Type B pancreatic cell (in vitro differentiated cells): ENCODE results near the gene UNC13A. TPM values are rescaled to one million over a fixed set of nuclear protein-coding genes. Genes with fewer than 3 reads are reported as not detected.

Experiments
- DNase-seq: peaks from one replicate; pipeline ENCODE4 v3.0.0; 2021; ENCODE audit warnings: mixed read lengths; ENCODE audit not compliant: unreplicated experiment; ENCODE audit errors: extremely low spot score
- H3K27ac Mint-ChIP-seq: 2 replicates; pipeline ENCODE4 v1.8.0; 2021; ENCODE audit warnings: mild to moderate bottlenecking, mixed read lengths
- H3K27me3 Mint-ChIP-seq: 2 replicates; pipeline ENCODE4 v1.8.0; 2021; ENCODE audit warnings: mixed read lengths
- H3K36me3 Mint-ChIP-seq: 2 replicates; pipeline ENCODE4 v1.8.0; 2021; ENCODE audit warnings: mixed read lengths
- H3K4me1 Mint-ChIP-seq: one replicate; pipeline ENCODE4 v1.8.0; 2021; ENCODE audit warnings: mixed read lengths; ENCODE audit not compliant: unreplicated experiment
- H3K4me3 Mint-ChIP-seq: 2 replicates; pipeline ENCODE4 v1.8.0; 2021; ENCODE audit warnings: mild to moderate bottlenecking, mixed read lengths
- H3K9me3 Mint-ChIP-seq: 2 replicates; pipeline ENCODE4 v1.8.0; 2021; ENCODE audit warnings: mixed read lengths
- CTCF ChIP-seq: fragments of 200-600 bp; sonication (generic); conservative IDR thresholded peaks from 2 replicates; pipeline ENCODE4 v1.5.0; 2021; ENCODE audit warnings: antibody characterized with exemption, mild to moderate bottlenecking
- total RNA-seq: library from RNA; stranded (reverse); gene quantifications from 2 replicates; pipeline ENCODE4 v1.2.1, GENCODE V29; 2021; ENCODE audit warnings: low replicate concordance

The UNC13A gene
- total RNA-seq, 1 donor from 2014 or later: 4.3 TPM

GRCh38 chr19:17665058-17665457 is 23.1 kb downstream of the UNC13A start:
- H3K9me3 Mint-ChIP-seq: no peaks in the 10 kb centered on the region
- H3K27me3 Mint-ChIP-seq: peaks cover 10% of the 10 kb centered on the region
- no peak overlapping the region for H3K4me3 Mint-ChIP-seq
- TF ChIP-seq CTCF: no peak
- no peaks in the 10 kb centered on the region for H3K36me3 Mint-ChIP-seq
- DNase-seq: no peak
- no peak overlapping the region for H3K27ac Mint-ChIP-seq
- no peaks in the 10 kb centered on the region for H3K4me1 Mint-ChIP-seq

GRCh38 chr19:17659996-17660395 is 28.2 kb downstream of the UNC13A start:
- Mint-ChIP-seq H3K9me3 (no peaks in the 10 kb centered on the region), H3K27me3 (peaks cover 3% of the 10 kb centered on the region), H3K4me1 (no peaks in the 10 kb centered on the region), H3K27ac (no peak overlapping the region), H3K4me3 (no peak overlapping the region), H3K36me3 (no peaks in the 10 kb centered on the region)
- DNase-seq: no peak
- no peak for TF ChIP-seq CTCF

- no peak for TF ChIP-seq CTCF
- Mint-ChIP-seq H3K27ac (no peak overlapping the region), H3K4me3 (no peak overlapping the region), H3K36me3 (no peaks in the 10 kb centered on the region), H3K4me1 (no peaks in the 10 kb centered on the region), H3K9me3 (no peaks in the 10 kb centered on the region), H3K27me3 (peaks cover 3% of the 10 kb centered on the region)
- DNase-seq: no peak
These were observed 29.5 kb downstream of the UNC13A start for GRCh38 chr19:17658666-17659065.

- Mint-ChIP-seq H3K27ac (no peak overlapping the region), H3K36me3 (no peaks in the 10 kb centered on the region), H3K9me3 (no peaks in the 10 kb centered on the region), H3K4me3 (no peak overlapping the region), H3K4me1 (no peaks in the 10 kb centered on the region), H3K27me3 (peaks cover 3% of the 10 kb centered on the region)
- TF ChIP-seq CTCF: no peak
- no peak for DNase-seq
These were observed 29.9 kb downstream of the UNC13A start for GRCh38 chr19:17658240-17658639.

- H3K4me1 Mint-ChIP-seq: no peaks in the 10 kb centered on the region
These were observed 31.2 kb downstream of the UNC13A start for GRCh38 chr19:17656970-17657369.

More at GRCh38 chr19:17656970-17657369, 31.2 kb downstream of the UNC13A start:
- H3K9me3 Mint-ChIP-seq: no peaks in the 10 kb centered on the region
- no peak for DNase-seq
- H3K27me3 Mint-ChIP-seq: peaks cover 3% of the 10 kb centered on the region
- no peak overlapping the region for H3K27ac Mint-ChIP-seq
- no peak overlapping the region for H3K4me3 Mint-ChIP-seq
- H3K36me3 Mint-ChIP-seq: no peaks in the 10 kb centered on the region
- TF ChIP-seq CTCF: no peak
